Measurements from ENCODE around the gene WFDC6.
"Not testable (repeated sequence)": the region's sequence is repeated elsewhere in the genome, so short reads cannot be mapped to it uniquely, and the experiment has no call there.

GRCh38 chr20:45584294-45584693, 45.0 kb upstream of the WFDC6 start:
- TF ChIP-seq POLR2A, CTCF (IDR thresholded peaks at IDR 0.05): not testable (repeated sequence)

Data from right lobe of liver (tissue), 4 donors.